NK-92 treated with Interleukin-12 subunit alpha and Interleukin-12 subunit beta, amount 100 ng/mL, for 24 hours (cell line): ENCODE results near the gene POLR3K.

Experiments used
- DNase-seq: peaks from one replicate; lab custom pipeline; 2025; lab: John Stamatoyannopoulos, UW

The POLR3K gene

DNA sequence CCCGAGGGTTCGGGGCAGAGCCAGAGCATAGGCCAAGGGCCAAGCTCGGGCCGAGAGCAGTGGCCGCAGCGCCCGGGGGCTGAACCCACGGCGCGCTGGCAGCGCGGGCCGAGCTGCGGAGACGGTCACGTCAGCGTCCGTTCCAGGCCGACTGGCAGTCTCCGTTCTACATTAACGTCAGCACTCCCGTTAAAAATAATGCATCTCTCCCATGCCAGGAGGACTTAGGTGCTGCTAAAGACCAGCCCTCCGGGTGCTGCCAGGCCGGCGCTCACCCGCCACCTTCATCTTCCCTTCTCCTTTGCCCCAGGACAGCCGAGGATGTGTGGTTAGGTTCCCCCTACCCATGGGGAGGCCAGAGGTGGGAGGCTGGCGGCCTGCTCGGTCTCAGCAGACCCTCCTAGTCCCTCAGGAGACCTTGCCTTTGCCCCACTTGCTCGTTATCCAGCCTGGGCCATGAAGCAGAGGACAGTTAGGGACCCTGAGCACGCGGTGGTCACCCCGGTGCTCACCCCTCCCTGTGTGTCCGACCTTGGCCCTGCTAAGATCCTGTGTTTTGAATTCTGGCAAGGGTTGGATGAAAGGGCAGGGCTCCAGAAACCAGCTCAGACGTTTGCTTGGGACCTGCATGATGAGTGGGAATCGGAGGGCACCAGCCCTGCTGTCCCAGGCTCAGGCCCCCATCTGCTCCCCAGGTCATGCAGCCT lies 25.2 kb upstream of the POLR3K start:
- DNase-seq = no peak

DNA sequence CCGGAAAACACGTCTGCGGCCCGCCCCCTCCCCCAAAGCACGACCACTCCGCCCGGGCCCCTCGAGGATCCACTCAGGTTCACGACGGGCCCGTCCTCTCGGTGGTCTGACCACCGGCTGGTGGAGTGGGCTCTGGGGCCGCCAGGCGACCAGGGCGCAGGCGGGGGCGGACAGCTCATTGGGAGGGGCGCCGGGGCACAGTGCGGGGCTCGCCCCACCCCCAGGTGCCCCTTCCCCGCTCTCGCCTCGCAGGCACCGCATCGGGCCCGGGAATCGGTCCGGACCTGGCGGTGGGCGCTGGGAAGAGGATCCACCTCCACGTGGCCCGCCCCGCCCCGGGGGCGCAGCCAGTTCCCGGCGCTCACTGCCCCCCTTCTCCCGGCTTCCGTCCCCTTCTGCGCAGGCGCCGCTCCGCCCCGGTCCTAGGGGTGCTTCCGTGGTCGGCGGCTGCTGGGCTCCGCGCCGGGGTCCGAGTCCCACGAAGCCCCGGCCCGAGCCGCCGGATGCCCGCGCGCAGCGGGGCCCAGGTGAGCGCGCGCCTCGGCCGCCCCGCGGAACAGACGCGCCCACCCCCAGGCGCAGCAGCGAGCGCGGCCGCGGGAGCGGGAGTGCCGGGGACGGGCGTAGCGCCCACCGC lies 24.5 kb upstream of the POLR3K start, which contains the start of gene MPG:
Gene MPG (plus strand): TSS at position 419 of the 637 bp plus-strand sequence. CDS start 85 bp downstream, at position 504.
- DNase-seq = peak; percentile 74

DNA sequence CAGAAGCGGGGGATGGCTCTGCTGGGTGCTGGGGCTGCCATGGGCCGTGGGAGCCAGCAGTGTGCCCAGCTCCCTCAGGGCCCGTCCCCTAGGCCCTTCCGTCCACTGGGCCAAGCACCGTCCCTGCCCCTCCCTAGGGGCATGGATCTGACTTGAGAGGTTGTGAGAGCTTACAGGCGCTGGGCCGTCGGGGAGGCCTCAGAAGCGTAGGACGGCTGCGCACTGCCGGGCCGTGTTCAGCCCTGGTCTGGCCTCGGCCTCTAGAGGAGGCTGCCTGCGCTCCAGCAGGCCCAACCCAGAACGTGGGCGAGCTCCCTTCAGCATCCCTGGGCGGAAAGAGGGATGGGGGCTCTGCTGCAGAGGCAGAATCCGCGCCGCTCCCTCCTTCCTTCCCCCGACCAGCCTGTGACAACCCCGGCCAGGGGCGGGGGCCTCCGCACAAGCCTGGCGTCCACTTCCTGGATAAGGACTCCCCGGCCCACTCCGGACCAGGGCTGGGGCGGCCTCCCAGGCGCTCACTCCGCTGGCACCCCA lies 23.9 kb upstream of the POLR3K start:
- DNase-seq = no peak

DNA sequence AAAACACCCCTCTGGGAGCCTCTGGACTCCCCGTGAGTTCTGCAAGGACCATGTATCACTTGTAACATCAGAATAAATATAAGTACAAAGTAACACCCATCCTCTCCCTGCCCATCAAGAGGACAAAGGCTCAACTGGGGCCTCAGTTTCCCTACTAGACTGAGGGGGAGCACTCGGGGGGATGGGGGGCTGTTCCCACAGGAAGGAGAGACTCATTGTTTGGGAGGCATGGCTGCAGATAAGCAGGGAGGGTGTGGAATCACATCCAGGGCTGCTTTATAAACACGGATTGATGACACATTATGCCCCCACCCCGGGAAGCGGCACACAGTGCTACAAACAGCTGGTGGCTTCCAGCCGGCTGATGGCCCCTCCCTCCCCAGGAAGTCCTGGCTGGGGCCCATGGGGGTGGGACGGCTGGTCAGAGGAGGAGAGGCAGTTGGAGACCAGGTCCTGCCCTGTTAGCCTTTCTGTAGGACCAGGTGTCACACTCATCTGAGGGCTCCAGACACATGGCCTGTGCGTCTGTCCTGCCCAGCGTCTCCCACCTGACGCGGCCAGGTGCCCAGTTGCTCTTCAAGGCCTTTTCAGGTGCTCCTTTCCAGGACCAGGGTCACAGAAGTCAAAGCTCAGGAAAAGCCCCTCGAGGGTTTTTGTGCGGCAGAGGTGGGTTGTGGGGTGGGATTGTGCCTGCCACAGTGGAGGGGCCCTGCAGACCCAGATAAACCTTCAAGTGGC lies 23.3 kb upstream of the POLR3K start:
- DNase-seq = no peak

DNA sequence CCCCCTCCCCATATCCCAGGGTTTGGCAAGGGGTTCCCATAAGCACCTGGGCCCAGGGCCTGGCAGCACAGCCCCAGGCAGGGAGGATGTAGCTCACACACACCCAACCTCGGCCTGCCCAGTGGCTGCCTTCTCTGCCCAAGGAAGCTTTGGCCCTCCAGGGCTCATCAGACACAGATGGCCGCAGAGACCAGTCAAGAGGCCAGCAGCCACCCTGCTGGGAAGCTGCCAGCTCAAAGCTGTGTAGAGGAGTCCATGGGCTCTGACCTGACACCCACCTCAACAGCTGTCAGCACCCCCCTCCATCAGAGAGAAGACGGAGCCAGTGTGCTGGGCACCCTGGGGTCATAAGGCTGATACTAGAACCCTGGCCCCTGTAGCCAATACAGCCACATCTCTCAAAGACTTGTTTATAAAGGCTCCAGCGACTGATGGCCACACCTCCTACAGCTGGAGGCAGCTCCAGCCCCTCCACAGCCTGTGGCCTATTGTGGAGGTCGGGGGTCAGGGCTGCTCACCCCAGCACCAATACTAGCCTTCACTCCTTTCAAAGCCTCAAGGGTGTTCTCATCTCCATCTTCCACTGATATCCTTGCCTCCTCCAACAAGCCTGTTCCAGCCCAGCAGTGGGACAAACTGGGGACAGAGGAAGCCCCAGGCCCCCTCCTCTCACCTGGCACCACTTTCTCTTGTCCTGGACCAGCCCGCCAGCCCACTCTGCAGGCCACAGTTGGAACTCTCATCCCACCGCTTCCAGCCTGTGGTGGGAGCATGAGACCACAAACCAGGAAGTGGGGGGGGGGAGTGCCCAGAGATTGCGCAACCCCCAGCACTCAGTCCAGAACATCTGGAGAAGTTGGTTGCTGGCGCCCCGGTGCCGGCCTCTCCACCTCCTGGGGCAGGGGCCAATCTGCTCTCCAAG lies 22.4 kb upstream of the POLR3K start:
- no peak for DNase-seq

DNA sequence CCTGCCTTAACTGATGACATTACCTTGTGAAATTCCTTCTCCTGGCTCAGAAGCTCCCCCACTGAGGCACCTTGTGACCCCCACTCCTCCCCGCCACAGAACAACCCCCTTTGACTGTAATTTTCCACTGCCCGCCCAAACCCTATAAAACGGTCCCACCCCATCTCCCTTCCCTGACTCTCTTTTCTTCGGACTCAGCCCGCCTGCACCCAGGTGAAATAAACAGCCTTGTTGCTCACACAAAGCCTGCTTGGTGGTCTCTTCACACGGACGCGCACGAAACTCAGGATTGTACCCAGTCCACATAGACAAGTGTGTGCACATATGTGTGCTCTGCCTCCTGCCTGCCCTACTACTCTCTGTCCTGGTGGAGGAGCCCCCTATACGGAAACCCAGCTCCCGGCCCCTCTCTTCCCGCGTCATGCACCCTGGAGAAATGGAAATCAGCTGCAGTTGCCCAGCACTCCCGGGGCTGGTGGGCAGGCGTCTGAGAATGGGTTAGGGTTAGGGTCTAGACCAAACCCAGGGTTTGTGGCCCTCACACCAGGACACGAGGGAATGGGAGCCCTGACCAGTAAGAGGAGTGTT lies 21.4 kb upstream of the POLR3K start:
- no peak for DNase-seq

DNA sequence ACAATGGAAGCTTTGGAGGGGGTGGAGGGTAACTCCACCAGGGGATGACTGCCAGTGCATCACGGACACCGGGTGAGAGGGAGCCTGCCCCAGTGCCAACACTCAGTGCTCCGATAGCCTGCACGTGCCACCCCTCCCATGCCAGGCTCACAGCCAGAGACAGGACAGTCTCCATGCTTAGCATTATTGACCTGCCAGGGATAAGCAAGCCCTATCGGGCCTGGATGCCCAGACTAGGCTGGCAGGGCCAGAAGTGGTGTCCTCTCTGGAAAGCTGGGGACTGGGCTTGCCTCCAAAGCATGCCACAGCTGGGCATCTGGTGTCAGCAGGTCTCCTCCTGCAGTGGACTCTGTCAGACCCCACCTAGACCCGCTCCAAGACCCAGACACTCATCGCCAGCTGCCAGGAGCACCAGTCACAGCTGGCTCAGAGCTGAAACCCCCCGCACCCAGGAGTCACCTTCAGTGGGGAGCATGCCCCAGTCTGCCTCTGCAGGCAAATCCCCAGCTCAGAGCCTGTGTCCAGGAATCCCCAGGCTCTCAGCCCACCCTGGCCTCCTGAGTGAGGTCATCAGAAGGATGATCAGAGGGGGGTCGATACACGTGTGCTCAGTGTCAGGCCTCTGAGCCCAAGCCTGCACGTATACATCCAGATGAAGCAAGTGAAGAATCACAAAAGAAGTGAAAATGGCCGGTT lies 20.8 kb upstream of the POLR3K start:
- DNase-seq = no peak

DNA sequence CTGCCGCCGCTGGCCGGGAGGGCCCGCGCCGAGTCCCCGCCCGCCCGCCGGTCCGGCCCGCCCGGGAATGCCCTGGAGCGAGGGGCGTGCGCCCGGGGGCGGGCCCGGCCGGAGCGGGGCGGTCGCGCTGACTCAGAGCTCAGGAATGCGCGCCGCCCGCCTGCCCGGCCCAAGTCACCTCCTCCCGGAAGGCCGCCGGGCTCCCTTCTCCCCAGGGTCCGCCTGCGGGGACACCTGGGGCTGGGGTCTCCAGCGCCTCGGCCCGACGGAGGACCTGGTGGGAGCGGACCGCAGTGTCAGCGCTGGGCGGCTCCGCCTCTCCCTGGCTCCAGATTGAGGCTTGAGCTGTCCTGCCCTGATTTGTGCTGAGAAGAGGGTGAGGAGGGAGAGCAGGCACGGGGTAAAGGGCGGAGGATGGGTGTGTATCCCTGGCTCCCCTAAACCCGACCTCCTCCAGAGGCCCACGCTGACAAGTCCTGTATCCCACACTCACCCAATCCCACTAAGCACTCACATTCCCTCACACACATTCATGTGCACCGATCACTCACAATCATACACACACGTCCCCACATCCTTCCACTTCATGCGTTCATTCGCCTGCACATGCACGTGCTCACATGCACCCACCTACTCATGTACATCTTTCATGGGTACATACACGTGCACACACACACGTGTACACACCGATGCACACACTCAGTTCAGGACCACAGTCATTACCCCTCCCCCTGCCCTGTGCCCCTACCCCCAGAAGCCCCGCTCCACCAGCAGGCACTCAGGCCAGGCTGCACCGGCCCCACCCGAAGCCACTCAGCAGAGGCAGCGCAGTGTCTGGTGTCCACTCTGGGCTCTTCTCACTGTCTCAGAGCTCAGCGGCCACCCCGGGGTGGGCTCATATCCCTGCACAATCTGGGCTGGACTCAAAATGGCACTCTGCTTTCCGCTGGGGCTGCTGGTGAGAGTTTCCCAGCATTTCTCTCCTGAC lies 19.4 kb upstream of the POLR3K start, which contains the start of gene RHBDF1:
Gene RHBDF1 (minus strand): TSS at position 71 of the 988 bp plus-strand sequence. CDS start 7,616 bp downstream, outside the sequence.
- no peak for DNase-seq

DNA sequence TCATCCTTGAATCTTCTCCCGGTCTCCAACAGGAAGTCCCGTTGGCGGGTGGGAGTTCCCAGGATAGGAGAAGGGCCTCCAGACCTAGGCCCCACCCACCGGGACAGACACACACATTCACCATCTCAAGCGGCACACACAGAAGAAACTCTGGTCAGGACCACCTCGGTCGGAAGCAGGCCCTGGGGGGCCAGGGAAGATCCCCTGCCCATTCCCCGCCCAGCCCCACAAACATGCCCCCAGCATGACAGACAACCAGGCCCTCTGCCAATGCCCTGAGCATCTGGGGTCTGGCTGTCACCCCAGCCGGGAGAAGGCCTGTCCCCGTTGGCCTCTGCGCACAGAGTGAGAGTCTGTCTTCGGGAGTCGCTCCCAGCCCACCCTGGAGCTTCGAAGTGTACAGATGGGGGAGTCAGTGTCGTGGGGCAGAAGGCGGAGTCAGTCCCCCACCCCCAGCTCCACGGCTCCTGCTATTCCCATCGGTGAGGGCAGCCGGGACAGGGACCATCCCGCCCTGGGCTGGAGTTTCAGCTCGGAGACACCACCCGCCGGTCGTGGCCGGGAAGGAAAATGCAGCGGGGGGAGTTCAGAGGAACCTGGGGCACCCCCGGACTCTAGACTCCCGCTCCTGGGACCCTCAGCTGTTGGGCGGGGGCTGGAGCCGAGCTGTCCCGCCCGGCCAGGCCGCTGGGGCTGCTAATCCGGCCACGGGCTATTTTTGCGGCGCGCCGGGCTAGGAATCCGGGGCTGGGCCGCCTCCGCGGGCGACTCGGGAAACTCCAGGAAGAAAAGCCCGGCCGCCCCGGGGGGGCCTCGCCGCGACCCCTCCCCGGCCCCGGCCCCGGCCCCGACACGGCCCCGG lies 18.4 kb upstream of the POLR3K start:
- no peak for DNase-seq

DNA sequence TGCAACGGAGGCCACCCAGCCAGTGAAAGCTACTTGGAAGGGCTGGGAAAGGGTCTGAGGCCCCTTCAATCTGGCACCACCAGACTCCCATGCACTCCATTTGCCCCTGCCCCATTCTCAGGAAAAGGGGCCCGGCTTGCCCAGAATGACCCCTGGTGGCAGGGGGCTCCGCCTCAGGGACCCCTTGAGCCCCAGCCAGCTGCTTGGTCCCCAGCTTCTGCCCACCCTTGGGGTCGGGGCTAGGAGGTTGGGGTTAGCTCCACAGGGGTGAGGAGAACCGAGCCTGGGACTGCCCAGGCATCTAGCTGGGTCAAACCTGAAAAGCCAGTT lies 17.8 kb upstream of the POLR3K start:
- no peak for DNase-seq

DNA sequence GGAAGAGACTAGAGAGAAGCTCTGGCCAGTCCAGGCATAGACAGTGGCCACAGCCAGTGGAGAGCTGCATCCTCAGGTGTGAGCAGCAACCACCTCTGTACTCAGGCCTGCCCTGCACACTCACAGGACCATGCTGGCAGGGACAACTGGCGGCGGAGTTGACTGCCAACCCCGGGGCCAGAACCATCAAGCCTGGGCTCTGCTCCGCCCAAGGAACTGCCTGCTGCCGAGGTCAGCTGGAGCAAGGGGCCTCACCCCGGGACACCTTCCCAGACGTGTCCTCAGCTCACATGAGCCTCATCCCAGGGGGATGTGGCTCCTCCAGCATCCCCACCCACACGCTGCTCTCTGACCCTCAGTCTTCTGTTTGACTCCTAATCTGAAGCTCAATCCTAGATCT lies 15.8 kb upstream of the POLR3K start:
- no peak for DNase-seq

DNA sequence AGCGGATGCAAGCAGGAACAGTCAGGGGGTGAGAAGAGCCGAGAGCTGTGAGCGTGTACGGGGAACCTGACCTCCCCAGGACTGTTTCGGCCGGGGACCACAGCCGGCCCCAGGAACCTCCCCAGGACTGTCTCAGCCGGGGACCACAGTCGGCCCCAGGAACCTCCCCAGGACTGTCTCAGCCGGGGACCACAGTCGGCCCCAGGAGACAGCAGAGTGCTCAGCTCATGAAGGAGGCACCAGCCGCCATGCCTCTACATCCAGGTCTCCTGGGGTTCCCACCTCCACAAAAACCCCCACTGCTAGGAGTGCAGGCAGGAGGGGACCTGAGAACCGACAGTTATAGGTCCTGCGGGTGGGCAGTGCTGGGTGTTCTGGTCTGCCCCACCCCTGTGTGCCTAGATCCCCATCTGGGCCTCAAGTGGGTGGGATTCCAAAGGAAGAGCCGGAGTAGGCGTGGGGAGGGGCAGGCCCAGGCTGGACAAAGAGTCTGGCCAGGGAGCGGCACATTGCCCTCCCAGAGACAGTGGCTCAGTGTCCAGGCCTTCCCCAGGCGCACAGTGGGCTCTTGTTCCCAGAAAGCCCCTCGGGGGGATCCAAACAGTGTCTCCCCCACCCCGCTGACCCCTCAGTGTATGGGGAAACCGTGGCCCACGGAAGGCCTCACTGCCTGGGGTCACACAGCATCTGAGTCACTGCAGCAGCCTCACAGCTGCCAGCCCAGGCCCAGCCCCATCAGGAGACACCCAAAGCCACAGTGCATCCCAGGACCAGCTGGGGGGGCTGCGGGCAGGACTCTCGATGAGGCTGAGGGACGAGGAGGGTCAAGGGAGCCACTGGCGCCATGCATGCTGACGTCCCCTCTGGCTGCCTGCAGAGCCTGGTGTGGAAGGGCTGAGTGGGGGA lies 14.7 kb upstream of the POLR3K start:
- no peak for DNase-seq

DNA sequence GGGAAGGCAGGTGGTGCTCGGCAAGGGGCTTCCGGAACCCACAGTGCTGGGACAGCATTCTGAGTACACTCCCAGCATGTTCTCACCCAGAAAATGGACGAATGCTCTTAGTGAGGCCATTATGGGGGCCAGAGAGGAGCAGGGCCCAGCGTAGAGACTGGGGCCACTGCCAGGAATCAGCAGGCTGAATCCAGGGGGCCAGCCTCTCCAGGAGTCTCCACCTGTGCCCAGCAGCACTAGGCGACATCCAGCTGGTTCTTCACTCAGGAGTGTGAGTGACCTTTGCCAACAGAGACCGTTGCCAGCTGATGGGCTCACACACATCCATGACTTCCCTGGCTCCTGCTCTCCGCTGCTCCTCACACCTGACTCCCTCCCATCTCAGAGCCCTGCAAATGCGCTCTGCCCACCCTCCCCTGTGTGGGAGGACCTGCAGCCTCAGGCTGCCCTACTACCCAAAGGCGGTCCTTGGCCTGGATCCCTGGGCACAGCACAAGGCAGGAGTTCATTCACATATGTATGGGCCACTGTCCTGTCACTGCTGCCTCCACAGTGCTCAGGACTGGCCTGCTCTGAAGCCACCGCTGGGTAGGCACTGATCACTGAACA lies 13.9 kb upstream of the POLR3K start:
- DNase-seq = no peak

DNA sequence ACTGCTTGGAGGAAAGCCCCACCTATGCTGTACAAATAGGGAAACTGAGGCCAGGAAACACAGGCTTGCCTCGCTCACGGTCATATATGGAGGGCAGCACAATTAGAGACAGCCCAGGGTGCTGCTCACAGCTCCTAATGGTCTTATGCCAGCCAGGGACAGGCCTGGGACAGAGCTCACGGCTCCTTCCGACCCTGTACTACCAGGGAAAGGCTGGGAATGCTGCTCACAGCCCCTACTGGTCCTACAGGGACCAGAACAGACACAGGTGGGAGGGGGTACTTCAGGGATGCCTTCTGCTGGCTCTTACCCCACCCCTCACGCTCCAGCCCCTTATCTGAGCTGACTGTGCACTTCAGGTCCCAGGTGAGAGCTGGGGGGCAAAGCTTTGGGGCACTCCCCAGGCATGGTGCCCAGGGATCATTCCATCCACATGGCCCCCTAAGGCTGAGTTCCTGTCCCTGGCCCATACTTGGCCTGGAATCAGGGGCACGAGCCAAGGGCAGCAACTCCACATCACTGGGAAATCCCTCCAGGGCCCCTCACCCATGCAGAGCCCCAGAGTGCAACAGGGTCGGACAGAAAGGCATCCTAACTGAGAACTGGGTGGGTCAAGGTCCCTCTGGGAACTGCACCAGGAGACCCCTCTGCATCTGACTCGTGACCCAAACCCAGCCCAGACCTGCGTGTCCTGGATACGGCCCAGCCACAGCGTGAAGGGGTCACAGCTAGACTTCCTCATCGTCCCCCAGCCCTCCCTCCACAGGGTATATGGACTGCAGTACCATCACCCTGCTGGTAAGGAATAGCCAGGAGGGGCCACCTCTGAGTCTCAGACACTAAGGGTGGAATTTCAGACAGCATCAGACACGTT lies 13.1 kb upstream of the POLR3K start:
- no peak for DNase-seq

DNA sequence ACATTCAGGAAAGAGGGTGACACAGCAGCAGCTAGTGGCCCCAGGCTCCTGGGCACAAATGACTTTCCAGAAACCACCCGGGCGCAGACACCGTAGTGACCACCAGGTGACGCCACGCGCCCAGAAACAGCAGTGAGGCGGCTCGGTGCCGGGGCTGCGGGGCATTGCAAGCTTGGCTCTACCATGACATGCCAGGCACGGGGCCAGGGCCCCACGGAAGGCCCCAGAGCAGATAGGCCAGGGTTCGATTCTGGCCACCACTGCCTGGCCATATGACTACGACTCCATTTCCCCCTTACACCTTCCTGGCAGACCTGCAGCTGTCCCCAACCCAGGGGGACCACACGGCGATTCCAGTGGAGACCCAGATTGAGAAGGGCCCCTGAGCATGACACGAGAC lies 12.3 kb upstream of the POLR3K start:
- DNase-seq = peak; percentile 68

DNA sequence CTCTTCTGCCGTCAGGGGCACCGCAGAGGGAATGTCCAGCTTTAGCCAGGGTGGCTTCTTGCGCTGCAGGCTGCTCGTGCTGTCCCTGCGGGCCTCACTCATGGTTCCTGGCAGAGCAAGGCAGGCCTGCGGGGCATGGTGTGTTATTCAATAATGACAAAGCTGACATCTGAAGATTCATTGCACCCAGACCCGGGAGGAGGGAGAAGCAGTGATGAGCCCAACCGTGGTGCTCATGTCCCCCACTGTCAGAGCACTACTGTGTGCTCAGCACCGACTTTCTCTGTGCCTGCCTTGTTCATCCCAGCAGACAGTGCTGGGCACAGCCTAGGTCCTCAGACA lies 11.5 kb upstream of the POLR3K start:
- no peak for DNase-seq
